GM12801 (cell line): Measurements from ENCODE around the gene TLCD4.

Experiments used
- TF ChIP-seq, protein P1 (sequence below): IDR thresholded peaks from one replicate; pipeline ENCODE4 v1.5.1; 2011; ENCODE audit warnings: control low read depth; ENCODE audit not compliant: insufficient read length; ENCODE audit errors: extremely low read depth

Gene TLCD4, protein sequence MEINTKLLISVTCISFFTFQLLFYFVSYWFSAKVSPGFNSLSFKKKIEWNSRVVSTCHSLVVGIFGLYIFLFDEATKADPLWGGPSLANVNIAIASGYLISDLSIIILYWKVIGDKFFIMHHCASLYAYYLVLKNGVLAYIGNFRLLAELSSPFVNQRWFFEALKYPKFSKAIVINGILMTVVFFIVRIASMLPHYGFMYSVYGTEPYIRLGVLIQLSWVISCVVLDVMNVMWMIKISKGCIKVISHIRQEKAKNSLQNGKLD

GRCh38 chr1:95117207-95118066, at the start of gene TLCD4:
TSS of gene TLCD4 (plus strand) at chr1:95117355. CDS start at chr1:95143902, 26,547 bp downstream.
- TF ChIP-seq, protein P1, sequence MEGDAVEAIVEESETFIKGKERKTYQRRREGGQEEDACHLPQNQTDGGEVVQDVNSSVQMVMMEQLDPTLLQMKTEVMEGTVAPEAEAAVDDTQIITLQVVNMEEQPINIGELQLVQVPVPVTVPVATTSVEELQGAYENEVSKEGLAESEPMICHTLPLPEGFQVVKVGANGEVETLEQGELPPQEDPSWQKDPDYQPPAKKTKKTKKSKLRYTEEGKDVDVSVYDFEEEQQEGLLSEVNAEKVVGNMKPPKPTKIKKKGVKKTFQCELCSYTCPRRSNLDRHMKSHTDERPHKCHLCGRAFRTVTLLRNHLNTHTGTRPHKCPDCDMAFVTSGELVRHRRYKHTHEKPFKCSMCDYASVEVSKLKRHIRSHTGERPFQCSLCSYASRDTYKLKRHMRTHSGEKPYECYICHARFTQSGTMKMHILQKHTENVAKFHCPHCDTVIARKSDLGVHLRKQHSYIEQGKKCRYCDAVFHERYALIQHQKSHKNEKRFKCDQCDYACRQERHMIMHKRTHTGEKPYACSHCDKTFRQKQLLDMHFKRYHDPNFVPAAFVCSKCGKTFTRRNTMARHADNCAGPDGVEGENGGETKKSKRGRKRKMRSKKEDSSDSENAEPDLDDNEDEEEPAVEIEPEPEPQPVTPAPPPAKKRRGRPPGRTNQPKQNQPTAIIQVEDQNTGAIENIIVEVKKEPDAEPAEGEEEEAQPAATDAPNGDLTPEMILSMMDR, result no peak

DNA sequence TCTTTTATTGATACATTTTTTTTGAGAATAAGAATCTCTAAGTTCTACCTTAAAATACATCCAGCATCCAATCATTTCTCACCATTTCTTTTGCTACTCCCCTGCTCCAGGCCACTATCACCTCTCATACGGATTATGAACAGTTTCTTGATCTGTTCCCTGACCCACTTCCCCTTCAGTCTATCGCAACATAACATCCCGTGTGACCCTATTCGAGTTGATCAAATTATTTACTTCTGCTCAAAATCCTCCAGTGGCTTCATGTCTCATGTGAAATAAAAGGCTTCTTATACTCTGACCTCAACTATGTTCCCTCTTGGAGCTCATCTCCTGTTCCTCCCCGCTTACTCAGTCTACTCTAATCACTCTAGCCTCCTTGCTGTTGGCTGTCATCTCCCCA, 49.6 kb upstream of the TLCD4 start:
- TF ChIP-seq, protein P1, result no peak

GRCh38 chr1:95068956-95069709, 48.0 kb upstream of the TLCD4 start:
- TF ChIP-seq, protein P1, result no peak

GRCh38 chr1:95069710-95070093, 47.5 kb upstream of the TLCD4 start:
- TF ChIP-seq, protein P1, result no peak

- TF ChIP-seq, protein P1, result no peak
These were observed 45.6 kb upstream of the TLCD4 start for GRCh38 chr1:95071539-95071938.

GRCh38 chr1:95072117-95072516, 45.0 kb upstream of the TLCD4 start:
- TF ChIP-seq, protein P1, result no peak
